AG09309 (cell line): Measurements from ENCODE around the gene AXIN2.

Experiments used
- DNase-seq: peaks from one replicate; pipeline ENCODE4 v3.0.0-alpha.2; 2010; ENCODE audit warnings: low read depth
- H3K4me3 ChIP-seq: 2 replicates; pipeline ENCODE4 v1.5.1; 2011; ENCODE audit warnings: mild to moderate bottlenecking, low read depth, low read length, moderate library complexity; ENCODE audit not compliant: control insufficient read depth
- CTCF ChIP-seq: IDR thresholded peaks from 2 replicates; pipeline ENCODE4 v1.5.1; 2011; ENCODE audit warnings: mild to moderate bottlenecking, low read depth, low read length, inconsistent platforms; ENCODE audit not compliant: insufficient read depth, control insufficient read depth; ENCODE audit errors: missing control alignments

The AXIN2 gene

GRCh38 chr17:65537343-65537844, 24.1 kb downstream of the AXIN2 start:
- no peak for TF ChIP-seq CTCF
- DNase-seq, result no peak
- H3K4me3 ChIP-seq, result no peak overlapping the region

GRCh38 chr17:65536573-65537342, 24.7 kb downstream of the AXIN2 start:
- no peak for TF ChIP-seq CTCF
- no peak overlapping the region for H3K4me3 ChIP-seq
- no peak for DNase-seq

- no peak for TF ChIP-seq CTCF
- no peak overlapping the region for H3K4me3 ChIP-seq
- DNase-seq, result no peak
These were observed 25.5 kb downstream of the AXIN2 start for GRCh38 chr17:65535777-65536572.

- DNase-seq, result no peak
- no peak for TF ChIP-seq CTCF
- H3K4me3 ChIP-seq, result no peak overlapping the region
These were observed 27.5 kb downstream of the AXIN2 start for GRCh38 chr17:65533852-65534457.

GRCh38 chr17:65533056-65533745, 28.2 kb downstream of the AXIN2 start:
- DNase-seq, result no peak
- H3K4me3 ChIP-seq, result no peak overlapping the region
- TF ChIP-seq CTCF, result no peak
